Kidney (tissue), 14 donors: ENCODE measurements around the gene PDGFC. TPM values are rescaled to one million over a fixed set of nuclear protein-coding genes. Genes with fewer than 3 reads are reported as not detected.
A peak's percentile ranks its signal among the peaks of the same experiment; 100 is the strongest.

Experiments used
- DNase-seq, 5 donors: peaks; one replicate each; pipeline ENCODE4 v3.0.0-alpha.2; 2013 to 2020
- FAIRE-seq: peaks from 2 replicates; lab custom pipeline; 2012; peaks lifted over from hg19 to GRCh38; lab: Jason Lieb, UNC
- H3K27ac ChIP-seq, 2 donors: one replicate each; pipeline ENCODE4 v1.7.0; 2013; ENCODE audit warnings: low read depth in 2 of 2, low read length in 2 of 2, inconsistent platforms in 1 of 2
- H3K27me3 ChIP-seq: one replicate; pipeline ENCODE4 v1.7.1; 2013; ENCODE audit warnings: low read length, inconsistent platforms; ENCODE audit not compliant: control insufficient read depth, insufficient read depth
- H3K36me3 ChIP-seq, 3 donors: one replicate each; pipeline versions ENCODE4 v1.7.0 to v1.7.1; 2013; ENCODE audit warnings: low read length in 3 of 3, control low read depth in 1 of 3, inconsistent platforms in 1 of 3; ENCODE audit not compliant: insufficient read depth in 3 of 3, control insufficient read depth in 2 of 3
- H3K4me1 ChIP-seq, 3 donors: one replicate each; pipeline versions ENCODE4 v1.7.0 to v1.7.1; 2013; ENCODE audit warnings: low read length in 3 of 3, inconsistent platforms in 1 of 3, low read depth in 1 of 3; ENCODE audit not compliant: control insufficient read depth in 2 of 3, insufficient read depth in 2 of 3
- H3K4me3 ChIP-seq, 3 donors: one replicate each; pipeline versions ENCODE4 v1.7.0 to v1.8.1; 2013; ENCODE audit warnings: low read length in 3 of 3, control low read depth in 1 of 3, inconsistent platforms in 1 of 3
- H3K9ac ChIP-seq, 3 donors: one replicate each; pipeline versions ENCODE4 v1.7.0 to v1.7.1; 2013; ENCODE audit warnings: low read length in 3 of 3, control low read depth in 1 of 3, inconsistent platforms in 1 of 3
- H3K9me3 ChIP-seq, 3 donors: one replicate each; pipeline versions ENCODE4 v1.7.0 to v1.7.1; 2013; ENCODE audit warnings: low read length in 3 of 3, control low read depth in 1 of 3, inconsistent platforms in 1 of 3; ENCODE audit not compliant: control insufficient read depth in 2 of 3, insufficient read depth in 1 of 3
- CTCF ChIP-seq: IDR thresholded peaks from 3 replicates; pipeline ENCODE4 v1.5.1; 2012; ENCODE audit warnings: mild to moderate bottlenecking, moderate library complexity, borderline replicate concordance; ENCODE audit not compliant: insufficient read depth; ENCODE audit errors: extremely low read depth
- intact Hi-C: fragments of 100-400 bp; cut with DNase I; formaldehyde crosslinking; loops from one replicate; pipeline ENCODE4 v1.11.1; 2022
- polyA plus RNA-seq: library from polyadenylated mRNA; stranded (reverse); fragments of 350-450 nt; fragmentation: Illumina TruSeq; extraction: RNeasy Lipid Tissue Mini Kit (QIAGEN cat#74804); gene quantifications from one replicate; pipeline ENCODE4 v1.2.3, GENCODE V29; 2014; ENCODE audit warnings: low read depth, low replicate concordance; ENCODE audit not compliant: insufficient read depth
- total RNA-seq: library from RNA; stranded (reverse); fragmentation: NEBNext Ultra II Directional; extraction: Animal tissue kit (Norgen Biotek cat#: 25700); gene quantifications from one replicate; pipeline ENCODE4 v1.2.1, GENCODE V29; 2021
- donor health status: control.
- donor health status: control.
- donor health status: control.
- donor health status: control.
- donor health status: control.
- donor health status: DM: yes; HTN: yes; CAD: no.
- donor health status: Normal renal cell carcinoma (clear cell type).

Gene PDGFC
- total and polyA plus RNA-seq, 2 donors from 2014 or later, result 12.3 to 37.6 TPM

- no peak for FAIRE-seq
- no peak overlapping the region for H3K4me3 ChIP-seq
- DNase-seq, result peak in 1 of 5 donors; percentile 72
- H3K9me3 ChIP-seq, result no peaks in the 10 kb centered on the region
- no peak for TF ChIP-seq CTCF
- H3K27me3 ChIP-seq, result no peaks in the 10 kb centered on the region
- peaks cover 3 to 30% (median 5%) of the 10 kb centered on the region in 3 donors for H3K4me1 ChIP-seq
- intact Hi-C loops, result no loop called here
- no peaks in the 10 kb centered on the region for H3K36me3 ChIP-seq
- H3K27ac ChIP-seq, result no peak overlapping the region
- no peak overlapping the region for H3K9ac ChIP-seq
Measured at GRCh38 chr4:156954587-156954986, 17.0 kb downstream of the PDGFC start.

GRCh38 chr4:156953951-156954350 lies 17.6 kb downstream of the PDGFC start:
- FAIRE-seq (no peak), DNase-seq (no peak)
- no peak overlapping the region for H3K9ac ChIP-seq
- intact Hi-C loops, result no loop called here
- H3K9me3 ChIP-seq, result no peaks in the 10 kb centered on the region
- H3K27me3 ChIP-seq, result no peaks in the 10 kb centered on the region
- no peak for TF ChIP-seq CTCF
- H3K4me1 ChIP-seq, result peaks cover 3 to 32% (median 9%) of the 10 kb centered on the region in 3 donors
- no peak overlapping the region for H3K27ac ChIP-seq
- H3K36me3 ChIP-seq, result no peaks in the 10 kb centered on the region
- no peak overlapping the region for H3K4me3 ChIP-seq

- FAIRE-seq, result no peak
- Histone ChIP-seq H3K4me1 (peaks cover 3 to 26% (median 9%) of the 10 kb centered on the region in 3 donors), H3K4me3 (no peak overlapping the region), H3K9me3 (no peaks in the 10 kb centered on the region), H3K27me3 (no peaks in the 10 kb centered on the region), H3K36me3 (no peaks in the 10 kb centered on the region), H3K27ac (no peak overlapping the region), H3K9ac (no peak overlapping the region)
- peak in 1 of 5 donors; percentile 68 for DNase-seq
- intact Hi-C loops, result no loop called here
- no peak for TF ChIP-seq CTCF
Measured at GRCh38 chr4:156953001-156953400, 18.6 kb downstream of the PDGFC start.

GRCh38 chr4:156952078-156952759 lies 19.4 kb downstream of the PDGFC start:
- DNase-seq (no peak), FAIRE-seq (peak; percentile 45)
- intact Hi-C loops, result no loop called here
- peak overlapping the region in 1 of 2 donors; percentile 49 for H3K27ac ChIP-seq
- no peaks in the 10 kb centered on the region for H3K36me3 ChIP-seq
- TF ChIP-seq CTCF, result no peak
- H3K4me1 ChIP-seq, result peaks cover 0 to 27% (median 9%) of the 10 kb centered on the region in 3 donors
- no peak overlapping the region for H3K9ac ChIP-seq
- no peaks in the 10 kb centered on the region for H3K9me3 ChIP-seq
- no peaks in the 10 kb centered on the region for H3K27me3 ChIP-seq
- H3K4me3 ChIP-seq, result peak overlapping the region in 1 of 3 donors; percentile 26
